B cell (primary cell): Measurements from ENCODE around the gene ZNF14. TPM values are rescaled to one million over a fixed set of nuclear protein-coding genes. Genes with fewer than 3 reads are reported as not detected.
A peak's percentile ranks its signal among the peaks of the same experiment; 100 is the strongest.
"Not testable (repeated sequence)": the region's sequence is repeated elsewhere in the genome, so short reads cannot be mapped to it uniquely, and the experiment has no call there.

Experiments used
- ATAC-seq: fragments of 200-7000 bp; cut with Tn5 transposase; one replicate; pipeline ENCODE4 v1.10.0; 2021; ENCODE audit warnings: low read depth, mild to moderate bottlenecking, moderate number of reproducible peaks, moderate library complexity
- CTCF ChIA-PET: fragments of 350-600 bp; sonication (Branson Sonifier 250); formaldehyde crosslinking; loops from one replicate; lab custom pipeline; 2021; ENCODE audit warnings: antibody characterized with exemption, inconsistent platforms; lab: Charles Lee
- POLR2A ChIA-PET: fragments of 350-600 bp; sonication (Branson Sonifier 250); formaldehyde crosslinking; loops from one replicate; lab custom pipeline; 2021; ENCODE audit warnings: antibody characterized with exemption; lab: Charles Lee
- DNase-seq: peaks from one replicate; pipeline ENCODE4 v3.0.0; 2013
- H2AFZ ChIP-seq: 2 replicates; pipeline ENCODE4 v1.6.1; 2012; ENCODE audit warnings: mild to moderate bottlenecking, low read depth, low read length; ENCODE audit not compliant: insufficient read depth, poor library complexity, severe bottlenecking
- H3K27ac ChIP-seq, 2 donors: 1 replicate in 1 of 2; 2 replicates in 1 of 2; pipeline ENCODE4 v1.5.1; 2012 to 2013; ENCODE audit warnings: low read length in 2 of 2, mild to moderate bottlenecking in 2 of 2, moderate library complexity in 1 of 2
- H3K27me3 ChIP-seq, 4 experiments: fragments of 200-600 bp in 1 of 4; sonication (generic) in 1 of 4; replicated peaks in 1 of 4; 1 replicate in 2 of 4; 2 replicates in 2 of 4; pipeline versions ENCODE4 v1.6.1 to v1.7.0; 2013 to 2016; ENCODE audit warnings: low read length in 3 of 4, mild to moderate bottlenecking in 2 of 4, mixed read lengths in 1 of 4, moderate library complexity in 1 of 4; ENCODE audit not compliant: insufficient read depth in 4 of 4, control insufficient read depth in 3 of 4; ENCODE audit errors: control extremely low read depth in 1 of 4
- H3K36me3 ChIP-seq, 2 experiments: replicated peaks in 1 of 2; 1 replicate in 1 of 2; 2 replicates in 1 of 2; pipeline versions ENCODE4 v1.6.1 to v1.7.1; 2013; ENCODE audit warnings: low read length in 1 of 2; ENCODE audit not compliant: insufficient read depth in 2 of 2, control insufficient read depth in 1 of 2; ENCODE audit errors: control extremely low read depth in 1 of 2, extremely low read depth in 1 of 2
- H3K4me1 ChIP-seq, 2 donors: fragments of 200-600 bp in 1 of 2; sonication (generic) in 1 of 2; 1 replicate in 1 of 2; 2 replicates in 1 of 2; pipeline versions ENCODE4 v1.5.1 to v1.6.1; 2013 to 2017; ENCODE audit warnings: low read length in 2 of 2; ENCODE audit not compliant: control insufficient read depth in 2 of 2, insufficient read depth in 2 of 2
- H3K4me2 ChIP-seq: replicated peaks from 2 replicates; pipeline ENCODE3; 2012; ENCODE audit warnings: mild to moderate bottlenecking, low read depth, low read length; ENCODE audit not compliant: poor library complexity, severe bottlenecking
- H3K4me3 ChIP-seq, 5 experiments: fragments of 200-600 bp in 1 of 5; sonication (generic) in 1 of 5; 1 replicate in 3 of 5; 2 replicates in 2 of 5; pipeline versions ENCODE4 v1.5.1 to v1.7.0; 2011 to 2016; ENCODE audit warnings: low read length in 4 of 5, mild to moderate bottlenecking in 4 of 5, low read depth in 2 of 5, control low read depth in 1 of 5, moderate library complexity in 1 of 5; ENCODE audit not compliant: insufficient read depth in 1 of 5; ENCODE audit errors: control extremely low read depth in 1 of 5, extremely low read depth in 1 of 5
- H3K79me2 ChIP-seq: fragments of 200-600 bp; sonication (generic); one replicate; pipeline ENCODE4 v1.6.0; 2016; ENCODE audit warnings: low read length; ENCODE audit not compliant: control insufficient read depth, insufficient read depth
- H3K9ac ChIP-seq: fragments of 200-600 bp; sonication (generic); 2 replicates; pipeline ENCODE4 v1.6.1; 2017; ENCODE audit warnings: mild to moderate bottlenecking, low read length, moderate library complexity
- H3K9me3 ChIP-seq, 3 donors: one replicate each; pipeline versions ENCODE4 v1.6.1 to v1.7.1; 2013; ENCODE audit warnings: low read length in 2 of 3; ENCODE audit not compliant: control insufficient read depth in 2 of 3, insufficient read depth in 1 of 3; ENCODE audit errors: control extremely low read depth in 1 of 3
- H4K20me1 ChIP-seq: 2 replicates; pipeline ENCODE4 v1.6.0; 2012; ENCODE audit warnings: mild to moderate bottlenecking, low read length; ENCODE audit not compliant: insufficient read depth, control insufficient read depth, poor library complexity, severe bottlenecking
- H3K27ac Mint-ChIP-seq: one replicate; pipeline ENCODE4 v1.8.0; 2021; ENCODE audit warnings: mixed read lengths
- H3K27me3 Mint-ChIP-seq: one replicate; pipeline ENCODE4 v1.8.0; 2021; ENCODE audit warnings: mixed read lengths
- H3K4me1 Mint-ChIP-seq: one replicate; pipeline ENCODE4 v1.8.0; 2021; ENCODE audit warnings: mixed read lengths
- H3K4me3 Mint-ChIP-seq: one replicate; pipeline ENCODE4 v1.8.0; 2021; ENCODE audit warnings: mixed read lengths
- H3K9me3 Mint-ChIP-seq: one replicate; pipeline ENCODE4 v1.8.0; 2022; ENCODE audit warnings: mixed read lengths; ENCODE audit not compliant: insufficient read depth
- CTCF ChIP-seq: fragments of 200-600 bp; IDR thresholded peaks from one replicate; pipeline ENCODE4 v1.8.0; 2022; ENCODE audit warnings: antibody characterized with exemption, mild to moderate bottlenecking
- EZH2 ChIP-seq: IDR thresholded peaks from 2 replicates; pipeline ENCODE4 v1.6.1; 2012; ENCODE audit warnings: borderline replicate concordance, low read depth, mild to moderate bottlenecking, moderate library complexity, low read length; ENCODE audit not compliant: insufficient read depth, poor library complexity, severe bottlenecking
- WGBS: methylation state at CpG from one replicate; pipeline ENCODE4 v1.1.5; 2013; ENCODE audit warnings: missing lambda C conversion rate; ENCODE audit not compliant: insufficient coverage; 5-methylcytosine and 5-hydroxymethylcytosine counted together
- intact Hi-C: fragments of 100-400 bp; cut with micrococcal nuclease; formaldehyde crosslinking; loops from one replicate; pipeline ENCODE4 v1.10.0; 2022
- polyA plus RNA-seq: library from polyadenylated mRNA; depleted of rRNA; stranded (reverse); fragments of >200 nt; gene quantifications from 2 replicates; pipeline ENCODE4 v1.2.3, GENCODE V29; 2012
- total RNA-seq, 2 donors: library from RNA; stranded (reverse); fragments of 120-200 nt in 1 of 2; gene quantifications; 1 replicate in 1 of 2; 2 replicates in 1 of 2; pipeline versions ENCODE4 v1.2.3 to v1.2.4, GENCODE V29; 2013 to 2022

Gene ZNF14
- total and polyA plus RNA-seq, 2 donors (not counting 1 experiment from before 2014, with no cell fraction given), result 3.4 to 21.0 TPM

GRCh38 chr19:19775891-19776205, 42.9 kb upstream of the ZNF14 start:
- peaks cover 4% of the 10 kb centered on the region for H4K20me1 ChIP-seq
- WGBS, result 6% methylated on average over 8 of the region's 11 CpGs
- DNase-seq (no peak), ATAC-seq (no peak)
- no peaks in the 10 kb centered on the region for H3K27me3 Mint-ChIP-seq
- H3K9me3 Mint-ChIP-seq, result no peaks in the 10 kb centered on the region
- intact Hi-C loops, result loop anchor here (1.0 to 10.0 kb wide), 8 partner anchors 43 to 260 kb away; partner anchors contain the start of genes ATP13A1, NDUFA13, ZNF101 and ZNF14
- no peaks in the 10 kb centered on the region for H3K36me3 ChIP-seq
- POLR2A ChIA-PET, result interaction anchor here (0.6 to 2.3 kb wide), 11 partner anchors 13 to 125 kb away, joined by 3 to 23 read pairs (median 7); partner anchors contain the start of genes ZNF101, ZNF14, ZNF253 and ZNF506
- CTCF ChIA-PET, result interaction anchor here (0.5 to 2.0 kb wide), 9 partner anchors 44 to 244 kb away, joined by 3 to 8 read pairs (median 4); partner anchors contain the start of genes ZNF101 and ZNF506
- peak overlapping the region; percentile 80 for H3K4me2 ChIP-seq
- TF ChIP-seq EZH2 (no peak), CTCF (no peak)
- H3K27me3 ChIP-seq, result no peaks in the 10 kb centered on the region
- peak overlapping the region; percentile 8 to 77 for H3K27ac ChIP-seq
- H3K27ac Mint-ChIP-seq, result peak overlapping the region; percentile 91
- H3K4me1 ChIP-seq, result peaks cover 17 to 24% of the 10 kb centered on the region in 2 donors
- H3K9me3 ChIP-seq, result no peaks in the 10 kb centered on the region
- peak overlapping the region; percentile 88 for H3K9ac ChIP-seq
- peaks cover 59% of the 10 kb centered on the region for H3K79me2 ChIP-seq
- H3K4me1 Mint-ChIP-seq, result peaks cover 36% of the 10 kb centered on the region
- peak overlapping the region; percentile 94 for H2AFZ ChIP-seq
- H3K4me3 ChIP-seq, result peak overlapping the region; percentile 57 to 94 (median 90)
- peak overlapping the region; percentile 97 for H3K4me3 Mint-ChIP-seq

GRCh38 chr19:19774354-19775033, 41.6 kb upstream of the ZNF14 start:
- POLR2A ChIA-PET, result no interaction called here
- no peaks in the 10 kb centered on the region for H3K36me3 ChIP-seq
- Mint-ChIP-seq H3K9me3 (no peaks in the 10 kb centered on the region), H3K27me3 (no peaks in the 10 kb centered on the region), H3K4me3 (peak overlapping the region; percentile 29), H3K4me1 (peaks cover 36% of the 10 kb centered on the region), H3K27ac (peak overlapping the region; percentile 37)
- peaks cover 4% of the 10 kb centered on the region for H4K20me1 ChIP-seq
- peaks cover 46% of the 10 kb centered on the region for H3K79me2 ChIP-seq
- no peak for ATAC-seq
- peaks cover 17 to 24% of the 10 kb centered on the region in 2 donors for H3K4me1 ChIP-seq
- no peak overlapping the region for H3K4me2 ChIP-seq
- H2AFZ ChIP-seq, result no peak overlapping the region
- intact Hi-C loops, result loop anchor here (10.0 kb wide), 1 partner anchor 260 kb away; the partner anchor contains the start of gene ZNF682
- no peak for DNase-seq
- H3K27me3 ChIP-seq, result no peaks in the 10 kb centered on the region
- no peak overlapping the region for H3K27ac ChIP-seq
- H3K4me3 ChIP-seq, result no peak overlapping the region
- CTCF ChIA-PET, result interaction anchor here (1.3 kb wide), 1 partner anchor 47 kb away, joined by 3 read pairs; the partner anchor contains the start of gene ZNF506
- H3K9me3 ChIP-seq, result no peaks in the 10 kb centered on the region
- no peak overlapping the region for H3K9ac ChIP-seq
- 84% methylated on average over 11 of the region's 14 CpGs for WGBS
- TF ChIP-seq CTCF (no peak), EZH2 (no peak)

- H3K4me1 ChIP-seq, H3K4me2 ChIP-seq, H4K20me1 ChIP-seq, H3K9me3 ChIP-seq, H3K9ac ChIP-seq, H3K4me3 Mint-ChIP-seq, ATAC-seq, DNase-seq, H3K36me3 ChIP-seq, H3K27me3 ChIP-seq, H3K4me3 ChIP-seq, H3K9me3 Mint-ChIP-seq, H3K27me3 Mint-ChIP-seq, H3K27ac ChIP-seq, POLR2A ChIA-PET, H2AFZ ChIP-seq, H3K27ac Mint-ChIP-seq: not testable (repeated sequence)
- no CpG with 5 or more reads among the region's 10 CpGs for WGBS
- CTCF ChIA-PET, result interaction anchor here (1.1 kb wide), 1 partner anchor 219 kb away, joined by 3 read pairs; no protein-coding TSS in a partner anchor
- peaks cover 17% of the 10 kb centered on the region for H3K4me1 Mint-ChIP-seq
- H3K79me2 ChIP-seq, result peaks cover 21% of the 10 kb centered on the region
- intact Hi-C loops, result loop anchor here (10.0 kb wide), 1 partner anchor 263 kb away; the partner anchor contains the start of gene ZNF682
Measured at GRCh38 chr19:19771963-19772362, 39.1 kb upstream of the ZNF14 start.
